Central memory CD4-positive, alpha-beta T cell (primary cell): Measurements from ENCODE around the gene FLRT3.

Experiments used
- DNase-seq: peaks from one replicate; pipeline ENCODE4 v3.0.0; 2022

The FLRT3 gene

GRCh38 chr20:14313341-14314020 is 23.9 kb downstream of the FLRT3 start:
- no peak for DNase-seq

GRCh38 chr20:14312001-14312400 is 25.4 kb downstream of the FLRT3 start:
- no peak for DNase-seq

GRCh38 chr20:14310977-14311627 is 26.3 kb downstream of the FLRT3 start:
- DNase-seq, result no peak

GRCh38 chr20:14307956-14308355 is 29.5 kb downstream of the FLRT3 start:
- no peak for DNase-seq

GRCh38 chr20:14304472-14304871 is 32.9 kb downstream of the FLRT3 start:
- DNase-seq, result no peak

- no peak for DNase-seq
These were observed 33.8 kb downstream of the FLRT3 start for GRCh38 chr20:14303651-14304050.

GRCh38 chr20:14303106-14303505 is 34.3 kb downstream of the FLRT3 start:
- no peak for DNase-seq

GRCh38 chr20:14299831-14300230 is 37.6 kb downstream of the FLRT3 start:
- no peak for DNase-seq

- DNase-seq, result no peak
These were observed 41.6 kb downstream of the FLRT3 start for GRCh38 chr20:14295770-14296309.

GRCh38 chr20:14295238-14295637 is 42.2 kb downstream of the FLRT3 start:
- no peak for DNase-seq

GRCh38 chr20:14291502-14291901 is 45.9 kb downstream of the FLRT3 start:
- no peak for DNase-seq

GRCh38 chr20:14288341-14289330 is 48.8 kb downstream of the FLRT3 start:
- no peak for DNase-seq

- no peak for DNase-seq
These were observed 53.0 kb downstream of the FLRT3 start for GRCh38 chr20:14284443-14284842.

- no peak for DNase-seq
These were observed 55.3 kb downstream of the FLRT3 start for GRCh38 chr20:14282140-14282539.
